Liver (tissue), 9 donors: ENCODE measurements around the gene EPB41L2. TPM values are rescaled to one million over a fixed set of nuclear protein-coding genes. Genes with fewer than 3 reads are reported as not detected.

Source experiments
- DNase-seq: peaks from one replicate; pipeline ENCODE4 v3.0.0-alpha.2; 2017; ENCODE audit warnings: low spot score
- H3K27ac ChIP-seq, 2 donors: one replicate each; pipeline ENCODE4 v1.7.0; 2013; ENCODE audit warnings: inconsistent platforms in 2 of 2, low read length in 2 of 2, control low read depth in 1 of 2, low read depth in 1 of 2, mild to moderate bottlenecking in 1 of 2
- H3K27me3 ChIP-seq, 4 donors: one replicate each; pipeline versions ENCODE4 v1.6.1 to v1.7.0; 2013; ENCODE audit warnings: low read length in 3 of 4, inconsistent platforms in 1 of 4, mild to moderate bottlenecking in 1 of 4, moderate library complexity in 1 of 4; ENCODE audit not compliant: control insufficient read depth in 4 of 4, insufficient read depth in 4 of 4
- H3K36me3 ChIP-seq, 4 donors: one replicate each; pipeline versions ENCODE4 v1.6.1 to v1.7.0; 2013; ENCODE audit warnings: low read length in 3 of 4, mild to moderate bottlenecking in 3 of 4, low read depth in 1 of 4, moderate library complexity in 1 of 4; ENCODE audit not compliant: control insufficient read depth in 4 of 4, insufficient read depth in 3 of 4
- H3K4me1 ChIP-seq, 4 donors: one replicate each; pipeline versions ENCODE4 v1.6.1 to v1.7.0; 2013; ENCODE audit warnings: low read length in 3 of 4, mild to moderate bottlenecking in 3 of 4, moderate library complexity in 1 of 4; ENCODE audit not compliant: control insufficient read depth in 4 of 4, insufficient read depth in 4 of 4
- H3K4me3 ChIP-seq, 3 donors: one replicate each; pipeline versions ENCODE4 v1.6.1 to v1.7.0; 2013; ENCODE audit warnings: low read length in 3 of 3, control low read depth in 1 of 3, low read depth in 1 of 3, mild to moderate bottlenecking in 1 of 3
- H3K9ac ChIP-seq, 2 donors: one replicate each; pipeline ENCODE4 v1.7.0; 2013; ENCODE audit warnings: low read length in 2 of 2, mild to moderate bottlenecking in 2 of 2, moderate library complexity in 2 of 2, control low read depth in 1 of 2, low read depth in 1 of 2
- H3K9me3 ChIP-seq, 4 donors: one replicate each; pipeline versions ENCODE4 v1.6.1 to v1.7.0; 2013; ENCODE audit warnings: low read length in 3 of 4; ENCODE audit not compliant: control insufficient read depth in 4 of 4
- EGR1 ChIP-seq, 2 donors: IDR thresholded peaks; 2 replicates each; pipeline ENCODE4 v1.6.1; 2016 to 2018; ENCODE audit warnings: antibody characterized with exemption in 2 of 2, low read depth in 2 of 2
- FOXA1 ChIP-seq: IDR thresholded peaks from 2 replicates; pipeline ENCODE4 v1.6.1; 2016; ENCODE audit warnings: antibody characterized with exemption
- FOXA2 ChIP-seq: IDR thresholded peaks from 2 replicates; pipeline ENCODE4 v1.6.1; 2016; ENCODE audit warnings: antibody characterized with exemption
- GABPA ChIP-seq, 2 donors: IDR thresholded peaks in 1 of 2; conservative IDR thresholded peaks in 1 of 2; 2 replicates each; pipeline ENCODE4 v1.6.1; 2016; ENCODE audit warnings: antibody characterized with exemption in 2 of 2, mild to moderate bottlenecking in 1 of 2, moderate library complexity in 1 of 2
- HNF4G ChIP-seq: IDR thresholded peaks from 2 replicates; pipeline ENCODE4 v1.6.1; 2016; ENCODE audit warnings: antibody characterized with exemption
- JUND ChIP-seq, 2 donors: IDR thresholded peaks; 2 replicates each; pipeline ENCODE4 v1.6.1; 2016; ENCODE audit warnings: antibody characterized with exemption in 2 of 2
- NR2F2 ChIP-seq: IDR thresholded peaks from 2 replicates; pipeline ENCODE4 v1.6.1; 2016; ENCODE audit warnings: antibody characterized with exemption
- RAD21 ChIP-seq, 2 donors: IDR thresholded peaks; 2 replicates each; pipeline ENCODE4 v1.6.1; 2016; ENCODE audit warnings: antibody characterized with exemption in 2 of 2, mild to moderate bottlenecking in 2 of 2
- RXRA ChIP-seq, 2 donors: IDR thresholded peaks; 2 replicates each; pipeline ENCODE4 v1.6.1; 2017 to 2018; ENCODE audit warnings: antibody characterized with exemption in 2 of 2, mild to moderate bottlenecking in 1 of 2
- SP1 ChIP-seq: IDR thresholded peaks from 2 replicates; pipeline ENCODE4 v1.6.1; 2018; ENCODE audit warnings: antibody characterized with exemption, mild to moderate bottlenecking
- TAF1 ChIP-seq: conservative IDR thresholded peaks from 2 replicates; pipeline ENCODE4 v1.6.1; 2016; ENCODE audit warnings: antibody characterized with exemption, mild to moderate bottlenecking
- YY1 ChIP-seq: IDR thresholded peaks from 2 replicates; pipeline ENCODE4 v1.6.1; 2016; ENCODE audit warnings: antibody characterized with exemption, mild to moderate bottlenecking
- WGBS: extraction: QIAGEN DNeasy Blood & Tissue Kit; methylation state at CpG from one replicate; pipeline ENCODE4 v1.1.7; 2013; 5-methylcytosine and 5-hydroxymethylcytosine counted together
- polyA plus RNA-seq, 2 donors: library from polyadenylated mRNA; stranded (reverse) in 1 of 2; unstranded in 1 of 2; fragments of 200-250 nt in 1 of 2; fragments of >200 nt in 1 of 2; fragmentation: Nextera tagmentation in 1 of 2; extraction: Ambion mirVana in 1 of 2; gene quantifications; one replicate each; pipeline versions ENCODE4 v1.2.1 to v1.2.3, GENCODE V29; 2013 to 2015
- total RNA-seq, 2 donors: library from RNA; depleted of rRNA; stranded (reverse); fragments of >200 nt; gene quantifications; one replicate each; pipeline ENCODE4 v1.2.3, GENCODE V29; 2014
- TF ChIP-seq, protein P1 (sequence below): IDR thresholded peaks from 2 replicates; pipeline ENCODE4 v1.6.1; 2016; ENCODE audit warnings: antibody characterized with exemption
- TF ChIP-seq, protein P2 (sequence below): IDR thresholded peaks from 2 replicates; pipeline ENCODE4 v1.6.1; 2016; ENCODE audit warnings: antibody characterized with exemption
- TF ChIP-seq, protein P3 (sequence below): IDR thresholded peaks from 2 replicates; pipeline ENCODE4 v1.6.1; 2016; ENCODE audit warnings: antibody characterized with exemption, mild to moderate bottlenecking
- TF ChIP-seq, protein P4 (sequence below): fragments of 150-350 bp; IDR thresholded peaks from 2 replicates; pipeline ENCODE4 v1.5.1; 2017; ENCODE audit warnings: improper control_type of control experiment, low read depth, low read length; ENCODE audit not compliant: missing input control
- TF ChIP-seq, protein P5 (sequence below): IDR thresholded peaks from 2 replicates; pipeline ENCODE4 v1.6.1; 2016; ENCODE audit warnings: antibody characterized with exemption
- donor health status: healthy.
- donor health status: healthy.
- donor health status: healthy.
- donor health status: healthy.
- donor health status: healthy.

The EPB41L2 gene
- total and polyA plus RNA-seq, 4 donors, result 10.0 to 43.3 (median 18.7) TPM

DNA sequence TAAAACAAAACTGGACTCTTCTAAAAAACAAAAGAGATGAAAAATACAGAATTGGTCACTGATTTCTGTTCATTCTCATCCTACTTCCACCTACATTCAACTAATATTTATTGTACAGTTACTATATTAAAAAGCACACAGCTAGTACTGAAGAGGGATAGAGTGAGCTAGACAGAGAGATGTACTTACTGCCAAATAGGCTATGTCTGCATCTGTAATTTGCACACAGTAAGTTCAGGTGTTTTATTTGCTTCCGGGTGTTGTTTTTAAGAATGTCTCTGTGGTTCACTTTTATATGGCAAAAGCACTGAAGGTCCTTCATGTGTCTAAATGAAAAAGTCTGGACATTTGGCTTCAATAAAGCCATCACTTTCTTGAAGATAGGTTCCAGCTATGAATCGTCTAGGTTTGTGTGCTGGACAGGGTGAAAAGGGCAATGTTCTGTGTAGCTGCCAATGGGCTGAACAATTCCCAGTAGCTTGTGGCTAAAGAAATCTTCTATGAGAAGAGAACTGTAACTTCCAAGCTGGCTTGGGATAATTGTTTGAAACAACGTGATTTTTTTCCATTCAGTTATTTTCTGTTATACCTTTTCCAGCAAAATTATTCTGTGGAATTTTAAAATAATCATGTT, 47.3 kb downstream of the EPB41L2 start:
- H3K9me3 ChIP-seq, result no peaks in the 10 kb centered on the region
- 46% methylated on average over 3 of the region's 3 CpGs for WGBS
- H3K27me3 ChIP-seq, result no peaks in the 10 kb centered on the region
- H3K4me3 ChIP-seq, result no peak overlapping the region
- peaks cover 0 to 3% (median under 1%) of the 10 kb centered on the region in 4 donors for H3K4me1 ChIP-seq
- TF ChIP-seq HNF4G (no peak), NR2F2 (peak; percentile 71)
- H3K36me3 ChIP-seq, result no peaks in the 10 kb centered on the region
- H3K27ac ChIP-seq, result no peak overlapping the region
- DNase-seq, result no peak
- no peak overlapping the region for H3K9ac ChIP-seq

DNA sequence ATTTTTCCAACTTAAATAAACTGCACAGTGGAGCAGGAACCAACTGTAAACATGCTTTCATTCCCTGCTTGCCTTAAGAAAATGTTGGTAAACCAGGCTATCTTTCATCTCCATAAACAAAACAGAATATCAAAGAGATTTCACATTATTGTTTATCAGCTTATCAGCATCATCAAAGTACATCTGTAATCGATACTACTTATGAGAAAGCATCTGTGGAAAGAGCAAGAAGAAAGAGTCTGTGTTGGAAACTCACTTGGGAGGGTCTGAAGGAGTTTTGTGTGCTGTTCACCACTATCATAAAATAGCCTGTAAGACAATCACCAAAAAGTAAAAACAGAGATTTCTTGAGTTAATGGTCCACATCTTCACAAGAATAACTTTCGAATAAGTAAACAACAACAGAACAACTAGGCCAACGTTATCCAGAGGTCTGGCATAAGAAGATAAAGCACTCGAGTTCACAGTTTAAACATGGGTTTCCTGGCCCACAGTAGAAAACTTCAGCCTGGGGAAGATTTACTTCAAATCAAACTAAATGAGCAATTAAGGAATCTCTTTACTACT, 47.9 kb downstream of the EPB41L2 start:
- Histone ChIP-seq H3K9me3 (no peaks in the 10 kb centered on the region), H3K4me1 (peaks cover 0 to 3% (median under 1%) of the 10 kb centered on the region in 4 donors), H3K36me3 (no peaks in the 10 kb centered on the region), H3K27ac (no peak overlapping the region), H3K9ac (no peak overlapping the region), H3K27me3 (no peaks in the 10 kb centered on the region), H3K4me3 (no peak overlapping the region)
- DNase-seq, result no peak
- 52% methylated on average over 4 of the region's 4 CpGs for WGBS
- TF ChIP-seq, protein P1, sequence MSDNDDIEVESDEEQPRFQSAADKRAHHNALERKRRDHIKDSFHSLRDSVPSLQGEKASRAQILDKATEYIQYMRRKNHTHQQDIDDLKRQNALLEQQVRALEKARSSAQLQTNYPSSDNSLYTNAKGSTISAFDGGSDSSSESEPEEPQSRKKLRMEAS, result no peak
- TF ChIP-seq FOXA1, result no peak
- no peak for TF ChIP-seq SP1
- no peak for TF ChIP-seq FOXA2
- no peak for TF ChIP-seq JUND (IDR thresholded peaks at IDR 0.05)
- TF ChIP-seq, protein P2, sequence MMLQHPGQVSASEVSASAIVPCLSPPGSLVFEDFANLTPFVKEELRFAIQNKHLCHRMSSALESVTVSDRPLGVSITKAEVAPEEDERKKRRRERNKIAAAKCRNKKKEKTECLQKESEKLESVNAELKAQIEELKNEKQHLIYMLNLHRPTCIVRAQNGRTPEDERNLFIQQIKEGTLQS, result no peak

DNA sequence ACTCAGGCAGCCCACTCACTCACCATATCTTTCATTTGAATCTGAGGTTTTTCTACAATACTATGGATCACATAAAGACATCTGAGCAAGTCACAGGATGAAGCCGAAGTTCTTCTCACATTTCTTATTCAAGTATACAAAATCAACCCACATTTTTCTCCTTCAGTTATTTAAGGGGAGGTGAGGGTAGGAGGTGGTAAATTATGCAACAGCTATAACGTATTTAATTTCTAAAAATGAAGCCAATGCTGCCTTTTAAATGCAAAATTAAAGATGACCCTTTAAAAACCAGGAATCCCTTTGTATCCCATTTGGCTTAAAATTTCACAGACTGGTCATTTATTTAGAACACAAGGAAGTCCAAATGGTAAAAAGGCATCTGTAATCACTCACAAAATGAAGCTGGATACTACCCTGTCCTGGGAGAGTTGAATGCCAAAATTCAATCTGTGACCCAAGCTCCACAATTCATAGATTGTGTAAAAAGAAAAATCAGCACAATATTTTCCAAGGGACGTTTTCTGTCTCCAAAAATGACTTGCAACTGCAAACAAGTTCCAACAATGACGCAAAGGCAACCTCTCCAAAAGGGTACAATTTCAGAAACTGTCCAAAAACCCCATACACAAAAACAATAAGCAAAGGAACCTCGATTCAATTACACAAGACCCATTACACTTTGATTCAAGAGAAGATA, 48.8 kb downstream of the EPB41L2 start:
- no peak overlapping the region for H3K4me3 ChIP-seq
- H3K36me3 ChIP-seq, result no peaks in the 10 kb centered on the region
- no peak overlapping the region for H3K9ac ChIP-seq
- H3K4me1 ChIP-seq, result peaks cover 0 to 3% (median under 1%) of the 10 kb centered on the region in 4 donors
- DNase-seq, result no peak
- H3K27me3 ChIP-seq, result no peaks in the 10 kb centered on the region
- no peaks in the 10 kb centered on the region for H3K9me3 ChIP-seq
- no peak overlapping the region for H3K27ac ChIP-seq
- WGBS, result 51% methylated on average over 5 of the region's 5 CpGs
- no peak for TF ChIP-seq JUND (IDR thresholded peaks at IDR 0.05)
- no peak for TF ChIP-seq GABPA (IDR thresholded peaks at IDR 0.05 in 1 of 2, conservative IDR thresholded peaks at IDR 0.05 in 1 of 2)
- TF ChIP-seq, protein P2, result no peak
- TF ChIP-seq EGR1 (IDR thresholded peaks at IDR 0.05; ENCODE audit: low read depth in 2 of 2), result no peak
- TF ChIP-seq, protein P3, sequence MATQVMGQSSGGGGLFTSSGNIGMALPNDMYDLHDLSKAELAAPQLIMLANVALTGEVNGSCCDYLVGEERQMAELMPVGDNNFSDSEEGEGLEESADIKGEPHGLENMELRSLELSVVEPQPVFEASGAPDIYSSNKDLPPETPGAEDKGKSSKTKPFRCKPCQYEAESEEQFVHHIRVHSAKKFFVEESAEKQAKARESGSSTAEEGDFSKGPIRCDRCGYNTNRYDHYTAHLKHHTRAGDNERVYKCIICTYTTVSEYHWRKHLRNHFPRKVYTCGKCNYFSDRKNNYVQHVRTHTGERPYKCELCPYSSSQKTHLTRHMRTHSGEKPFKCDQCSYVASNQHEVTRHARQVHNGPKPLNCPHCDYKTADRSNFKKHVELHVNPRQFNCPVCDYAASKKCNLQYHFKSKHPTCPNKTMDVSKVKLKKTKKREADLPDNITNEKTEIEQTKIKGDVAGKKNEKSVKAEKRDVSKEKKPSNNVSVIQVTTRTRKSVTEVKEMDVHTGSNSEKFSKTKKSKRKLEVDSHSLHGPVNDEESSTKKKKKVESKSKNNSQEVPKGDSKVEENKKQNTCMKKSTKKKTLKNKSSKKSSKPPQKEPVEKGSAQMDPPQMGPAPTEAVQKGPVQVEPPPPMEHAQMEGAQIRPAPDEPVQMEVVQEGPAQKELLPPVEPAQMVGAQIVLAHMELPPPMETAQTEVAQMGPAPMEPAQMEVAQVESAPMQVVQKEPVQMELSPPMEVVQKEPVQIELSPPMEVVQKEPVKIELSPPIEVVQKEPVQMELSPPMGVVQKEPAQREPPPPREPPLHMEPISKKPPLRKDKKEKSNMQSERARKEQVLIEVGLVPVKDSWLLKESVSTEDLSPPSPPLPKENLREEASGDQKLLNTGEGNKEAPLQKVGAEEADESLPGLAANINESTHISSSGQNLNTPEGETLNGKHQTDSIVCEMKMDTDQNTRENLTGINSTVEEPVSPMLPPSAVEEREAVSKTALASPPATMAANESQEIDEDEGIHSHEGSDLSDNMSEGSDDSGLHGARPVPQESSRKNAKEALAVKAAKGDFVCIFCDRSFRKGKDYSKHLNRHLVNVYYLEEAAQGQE, result no peak
- TF ChIP-seq FOXA2, result no peak
- no peak for TF ChIP-seq FOXA1
- TF ChIP-seq, protein P4, sequence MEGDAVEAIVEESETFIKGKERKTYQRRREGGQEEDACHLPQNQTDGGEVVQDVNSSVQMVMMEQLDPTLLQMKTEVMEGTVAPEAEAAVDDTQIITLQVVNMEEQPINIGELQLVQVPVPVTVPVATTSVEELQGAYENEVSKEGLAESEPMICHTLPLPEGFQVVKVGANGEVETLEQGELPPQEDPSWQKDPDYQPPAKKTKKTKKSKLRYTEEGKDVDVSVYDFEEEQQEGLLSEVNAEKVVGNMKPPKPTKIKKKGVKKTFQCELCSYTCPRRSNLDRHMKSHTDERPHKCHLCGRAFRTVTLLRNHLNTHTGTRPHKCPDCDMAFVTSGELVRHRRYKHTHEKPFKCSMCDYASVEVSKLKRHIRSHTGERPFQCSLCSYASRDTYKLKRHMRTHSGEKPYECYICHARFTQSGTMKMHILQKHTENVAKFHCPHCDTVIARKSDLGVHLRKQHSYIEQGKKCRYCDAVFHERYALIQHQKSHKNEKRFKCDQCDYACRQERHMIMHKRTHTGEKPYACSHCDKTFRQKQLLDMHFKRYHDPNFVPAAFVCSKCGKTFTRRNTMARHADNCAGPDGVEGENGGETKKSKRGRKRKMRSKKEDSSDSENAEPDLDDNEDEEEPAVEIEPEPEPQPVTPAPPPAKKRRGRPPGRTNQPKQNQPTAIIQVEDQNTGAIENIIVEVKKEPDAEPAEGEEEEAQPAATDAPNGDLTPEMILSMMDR, result no peak
- TF ChIP-seq NR2F2, result no peak
- TF ChIP-seq HNF4G, result no peak
- no peak for TF ChIP-seq RXRA (IDR thresholded peaks at IDR 0.05)
- TF ChIP-seq RAD21 (IDR thresholded peaks at IDR 0.05), result no peak
- TF ChIP-seq YY1, result no peak
- no peak for TF ChIP-seq TAF1
- no peak for TF ChIP-seq SP1
- TF ChIP-seq, protein P1, result no peak
- TF ChIP-seq, protein P5, sequence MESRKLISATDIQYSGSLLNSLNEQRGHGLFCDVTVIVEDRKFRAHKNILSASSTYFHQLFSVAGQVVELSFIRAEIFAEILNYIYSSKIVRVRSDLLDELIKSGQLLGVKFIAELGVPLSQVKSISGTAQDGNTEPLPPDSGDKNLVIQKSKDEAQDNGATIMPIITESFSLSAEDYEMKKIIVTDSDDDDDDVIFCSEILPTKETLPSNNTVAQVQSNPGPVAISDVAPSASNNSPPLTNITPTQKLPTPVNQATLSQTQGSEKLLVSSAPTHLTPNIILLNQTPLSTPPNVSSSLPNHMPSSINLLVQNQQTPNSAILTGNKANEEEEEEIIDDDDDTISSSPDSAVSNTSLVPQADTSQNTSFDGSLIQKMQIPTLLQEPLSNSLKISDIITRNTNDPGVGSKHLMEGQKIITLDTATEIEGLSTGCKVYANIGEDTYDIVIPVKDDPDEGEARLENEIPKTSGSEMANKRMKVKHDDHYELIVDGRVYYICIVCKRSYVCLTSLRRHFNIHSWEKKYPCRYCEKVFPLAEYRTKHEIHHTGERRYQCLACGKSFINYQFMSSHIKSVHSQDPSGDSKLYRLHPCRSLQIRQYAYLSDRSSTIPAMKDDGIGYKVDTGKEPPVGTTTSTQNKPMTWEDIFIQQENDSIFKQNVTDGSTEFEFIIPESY, result no peak
